Panc1 (cell line): Measurements from ENCODE around the gene NFATC3. TPM values are rescaled to one million over a fixed set of nuclear protein-coding genes. Genes with fewer than 3 reads are reported as not detected.

Experiments used
- ATAC-seq: fragments of 200-7000 bp; cut with Tn5 transposase; 2 replicates; pipeline ENCODE4 v1.9.1; 2020; ENCODE audit warnings: mild to moderate bottlenecking, moderate library complexity
- BruUV-seq: library from RNA; stranded (reverse); fragments of 400-500 nt; replicated peaks from 2 replicates; lab custom pipeline; 2021; lab: Mats Ljungman, UMichigan
- CTCF ChIA-PET: fragments of 300-600 bp; sonication (Branson Sonifier 250); formaldehyde crosslinking; loops from one replicate; lab custom pipeline; 2022; ENCODE audit warnings: antibody characterized with exemption; lab: Charles Lee
- POLR2A ChIA-PET: fragments of 300-600 bp; sonication (Branson Sonifier 250); formaldehyde crosslinking; loops from one replicate; lab custom pipeline; 2022; ENCODE audit warnings: antibody characterized with exemption; lab: Charles Lee
- DNase-seq: peaks from one replicate; pipeline ENCODE4 v3.0.0-alpha.2; 2010; ENCODE audit warnings: low read depth, low spot score
- H3K27ac ChIP-seq: 2 replicates; pipeline ENCODE4 v1.5.1; 2011; ENCODE audit warnings: mild to moderate bottlenecking, low read length, inconsistent platforms
- H3K27me3 ChIP-seq: fragments of 200-500 bp; sonication (Bioruptor generic); 2 replicates; pipeline ENCODE4 v1.6.0; 2014; ENCODE audit warnings: low read length, inconsistent platforms; ENCODE audit not compliant: control insufficient read depth, insufficient read depth
- H3K36me3 ChIP-seq: fragments of 200-500 bp; sonication (Bioruptor generic); 2 replicates; pipeline ENCODE4 v1.5.1; 2014; ENCODE audit warnings: inconsistent platforms, mild to moderate bottlenecking, low read length, moderate library complexity; ENCODE audit not compliant: control insufficient read depth, insufficient read depth
- H3K4me1 ChIP-seq: 2 replicates; pipeline ENCODE4 v1.5.1; 2011; ENCODE audit warnings: inconsistent platforms, mild to moderate bottlenecking, low read length, moderate library complexity; ENCODE audit not compliant: control insufficient read depth, insufficient read depth
- H3K4me3 ChIP-seq, 2 experiments: 2 replicates each; pipeline ENCODE4 v1.5.1; 2011 to 2012; ENCODE audit warnings: low read depth in 2 of 2, low read length in 2 of 2, mild to moderate bottlenecking in 2 of 2, inconsistent platforms in 1 of 2, moderate library complexity in 1 of 2
- H3K9me3 ChIP-seq: fragments of 200-500 bp; sonication (Bioruptor generic); 2 replicates; pipeline ENCODE4 v1.5.1; 2014; ENCODE audit warnings: low read depth, mild to moderate bottlenecking, inconsistent platforms, low read length, moderate library complexity; ENCODE audit not compliant: control insufficient read depth, insufficient read depth
- POLR2AphosphoS5 ChIP-seq: IDR thresholded peaks from 2 replicates; pipeline ENCODE4 v1.6.1; 2012; ENCODE audit warnings: mild to moderate bottlenecking, low read depth, low read length, moderate library complexity
- SIN3A ChIP-seq: IDR thresholded peaks from 2 replicates; pipeline ENCODE4 v1.6.1; 2012; ENCODE audit warnings: low read depth, mild to moderate bottlenecking, low read length, moderate library complexity, borderline replicate concordance; ENCODE audit not compliant: insufficient read depth
- TCF7L2 ChIP-seq: IDR thresholded peaks from 2 replicates; pipeline ENCODE4 v1.6.1; 2011; ENCODE audit warnings: mild to moderate bottlenecking, low read depth, low read length, inconsistent platforms
- in situ Hi-C: cut with HindIII; loops from 2 replicates; pipeline ENCODE4 v1.10.0; 2016; ENCODE audit warnings: low sequenced_read_pairs, low pct_unique_long_range_greater_than_20kb
- intact Hi-C: fragments of 100-400 bp; cut with micrococcal nuclease; formaldehyde crosslinking; loops from one replicate; pipeline ENCODE4 v1.10.0; 2022; ENCODE audit not compliant: unreplicated experiment
- total RNA-seq: library from RNA; stranded (reverse); gene quantifications from one replicate; pipeline ENCODE4 v1.2.1, GENCODE V29; 2021; ENCODE audit not compliant: unreplicated experiment
- TF ChIP-seq, protein P1 (sequence below): fragments of 450-650 bp; IDR thresholded peaks from 2 replicates; pipeline ENCODE4 v1.5.1; 2017; ENCODE audit warnings: mild to moderate bottlenecking
- TF ChIP-seq, protein P2 (sequence below), 2 experiments: IDR thresholded peaks; 2 replicates each; pipeline ENCODE4 v1.6.1; 2011 to 2012; ENCODE audit warnings: low read depth in 2 of 2, control low read depth in 1 of 2, low read length in 1 of 2, mild to moderate bottlenecking in 1 of 2, moderate library complexity in 1 of 2; ENCODE audit not compliant: insufficient read depth in 1 of 2

NFATC3 gene
- total RNA-seq, 1 experiment from 2014 or later = 24.8 TPM

DNA sequence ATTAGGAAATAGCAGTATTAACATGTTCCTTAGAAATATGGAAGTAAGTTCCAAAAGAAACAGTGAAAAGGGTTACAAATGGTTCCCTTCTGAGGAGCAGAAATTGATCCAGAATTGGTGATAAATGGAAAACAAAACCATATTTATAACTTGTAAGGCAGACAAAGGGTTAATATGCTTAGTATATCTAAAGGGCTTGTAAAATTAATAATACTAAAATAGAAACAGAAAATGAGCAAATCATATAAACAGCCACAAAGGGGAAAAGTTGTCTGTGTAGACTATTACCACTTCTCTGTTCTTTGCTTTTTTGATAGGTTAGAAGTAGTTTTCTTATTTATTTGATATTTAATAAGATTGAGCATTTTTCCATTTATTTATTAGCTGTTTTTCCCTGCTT, 64.4 kb downstream of the NFATC3 start:
- no peak for ATAC-seq
- Histone ChIP-seq H3K36me3 (no peaks in the 10 kb centered on the region), H3K27ac (no peak overlapping the region), H3K27me3 (no peaks in the 10 kb centered on the region), H3K4me3 (no peak overlapping the region), H3K4me1 (no peaks in the 10 kb centered on the region), H3K9me3 (no peaks in the 10 kb centered on the region)
- ChIA-PET CTCF (no interaction called here), POLR2A (no interaction called here)
- intact Hi-C loops (no loop called here), in situ Hi-C loops (no loop called here)
- no peak for DNase-seq
- TF ChIP-seq SIN3A (no peak), POLR2AphosphoS5 (no peak), TCF7L2 (no peak)
- TF ChIP-seq, protein P1, sequence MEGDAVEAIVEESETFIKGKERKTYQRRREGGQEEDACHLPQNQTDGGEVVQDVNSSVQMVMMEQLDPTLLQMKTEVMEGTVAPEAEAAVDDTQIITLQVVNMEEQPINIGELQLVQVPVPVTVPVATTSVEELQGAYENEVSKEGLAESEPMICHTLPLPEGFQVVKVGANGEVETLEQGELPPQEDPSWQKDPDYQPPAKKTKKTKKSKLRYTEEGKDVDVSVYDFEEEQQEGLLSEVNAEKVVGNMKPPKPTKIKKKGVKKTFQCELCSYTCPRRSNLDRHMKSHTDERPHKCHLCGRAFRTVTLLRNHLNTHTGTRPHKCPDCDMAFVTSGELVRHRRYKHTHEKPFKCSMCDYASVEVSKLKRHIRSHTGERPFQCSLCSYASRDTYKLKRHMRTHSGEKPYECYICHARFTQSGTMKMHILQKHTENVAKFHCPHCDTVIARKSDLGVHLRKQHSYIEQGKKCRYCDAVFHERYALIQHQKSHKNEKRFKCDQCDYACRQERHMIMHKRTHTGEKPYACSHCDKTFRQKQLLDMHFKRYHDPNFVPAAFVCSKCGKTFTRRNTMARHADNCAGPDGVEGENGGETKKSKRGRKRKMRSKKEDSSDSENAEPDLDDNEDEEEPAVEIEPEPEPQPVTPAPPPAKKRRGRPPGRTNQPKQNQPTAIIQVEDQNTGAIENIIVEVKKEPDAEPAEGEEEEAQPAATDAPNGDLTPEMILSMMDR = no peak
- TF ChIP-seq, protein P2, sequence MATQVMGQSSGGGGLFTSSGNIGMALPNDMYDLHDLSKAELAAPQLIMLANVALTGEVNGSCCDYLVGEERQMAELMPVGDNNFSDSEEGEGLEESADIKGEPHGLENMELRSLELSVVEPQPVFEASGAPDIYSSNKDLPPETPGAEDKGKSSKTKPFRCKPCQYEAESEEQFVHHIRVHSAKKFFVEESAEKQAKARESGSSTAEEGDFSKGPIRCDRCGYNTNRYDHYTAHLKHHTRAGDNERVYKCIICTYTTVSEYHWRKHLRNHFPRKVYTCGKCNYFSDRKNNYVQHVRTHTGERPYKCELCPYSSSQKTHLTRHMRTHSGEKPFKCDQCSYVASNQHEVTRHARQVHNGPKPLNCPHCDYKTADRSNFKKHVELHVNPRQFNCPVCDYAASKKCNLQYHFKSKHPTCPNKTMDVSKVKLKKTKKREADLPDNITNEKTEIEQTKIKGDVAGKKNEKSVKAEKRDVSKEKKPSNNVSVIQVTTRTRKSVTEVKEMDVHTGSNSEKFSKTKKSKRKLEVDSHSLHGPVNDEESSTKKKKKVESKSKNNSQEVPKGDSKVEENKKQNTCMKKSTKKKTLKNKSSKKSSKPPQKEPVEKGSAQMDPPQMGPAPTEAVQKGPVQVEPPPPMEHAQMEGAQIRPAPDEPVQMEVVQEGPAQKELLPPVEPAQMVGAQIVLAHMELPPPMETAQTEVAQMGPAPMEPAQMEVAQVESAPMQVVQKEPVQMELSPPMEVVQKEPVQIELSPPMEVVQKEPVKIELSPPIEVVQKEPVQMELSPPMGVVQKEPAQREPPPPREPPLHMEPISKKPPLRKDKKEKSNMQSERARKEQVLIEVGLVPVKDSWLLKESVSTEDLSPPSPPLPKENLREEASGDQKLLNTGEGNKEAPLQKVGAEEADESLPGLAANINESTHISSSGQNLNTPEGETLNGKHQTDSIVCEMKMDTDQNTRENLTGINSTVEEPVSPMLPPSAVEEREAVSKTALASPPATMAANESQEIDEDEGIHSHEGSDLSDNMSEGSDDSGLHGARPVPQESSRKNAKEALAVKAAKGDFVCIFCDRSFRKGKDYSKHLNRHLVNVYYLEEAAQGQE (IDR thresholded peaks at IDR 0.05; ENCODE audit: insufficient read depth in 1 of 2, low read depth in 2 of 2, low read length in 1 of 2) = no peak
- BruUV-seq = no TSS peak

DNA sequence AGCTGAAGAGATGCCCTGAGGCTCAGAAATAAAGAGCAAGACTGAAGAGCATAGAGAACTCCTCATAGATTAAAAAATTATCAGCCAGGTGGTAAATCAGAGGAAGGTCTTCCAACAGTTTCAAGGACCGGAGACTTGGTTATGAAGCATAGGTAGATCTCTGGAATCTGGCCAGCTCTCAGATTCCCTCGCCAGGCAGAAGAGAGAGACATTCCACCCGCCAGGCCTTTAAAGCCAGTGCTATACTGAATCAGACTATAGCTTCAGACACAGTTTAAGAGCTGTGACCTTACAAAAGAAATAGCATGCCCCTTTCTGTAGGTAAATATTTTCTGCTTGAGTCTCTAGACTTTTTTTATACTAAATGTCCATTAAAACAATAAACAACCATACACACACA, 70.3 kb downstream of the NFATC3 start:
- no peak for TF ChIP-seq TCF7L2
- TF ChIP-seq, protein P2 (IDR thresholded peaks at IDR 0.05; ENCODE audit: insufficient read depth in 1 of 2, low read depth in 2 of 2, low read length in 1 of 2) = no peak
- TF ChIP-seq, protein P1 = no peak
- TF ChIP-seq POLR2AphosphoS5 = no peak
- no peak for TF ChIP-seq SIN3A
- in situ Hi-C loops = no loop called here
- ATAC-seq = no peak
- Histone ChIP-seq H3K9me3 (no peaks in the 10 kb centered on the region), H3K4me1 (no peaks in the 10 kb centered on the region), H3K27me3 (no peaks in the 10 kb centered on the region), H3K4me3 (no peak overlapping the region), H3K27ac (no peak overlapping the region), H3K36me3 (no peaks in the 10 kb centered on the region)
- ChIA-PET POLR2A (no interaction called here), CTCF (no interaction called here)
- BruUV-seq = no TSS peak
- DNase-seq = no peak
- intact Hi-C loops = no loop called here
